ENCODE results near the gene TMEM186. TPM values are rescaled to one million over a fixed set of nuclear protein-coding genes. Genes with fewer than 3 reads are reported as not detected.

The TMEM186 gene
- total RNA-seq, 2 donors from 2014 or later = 11.8 to 12.1 TPM

DNA sequence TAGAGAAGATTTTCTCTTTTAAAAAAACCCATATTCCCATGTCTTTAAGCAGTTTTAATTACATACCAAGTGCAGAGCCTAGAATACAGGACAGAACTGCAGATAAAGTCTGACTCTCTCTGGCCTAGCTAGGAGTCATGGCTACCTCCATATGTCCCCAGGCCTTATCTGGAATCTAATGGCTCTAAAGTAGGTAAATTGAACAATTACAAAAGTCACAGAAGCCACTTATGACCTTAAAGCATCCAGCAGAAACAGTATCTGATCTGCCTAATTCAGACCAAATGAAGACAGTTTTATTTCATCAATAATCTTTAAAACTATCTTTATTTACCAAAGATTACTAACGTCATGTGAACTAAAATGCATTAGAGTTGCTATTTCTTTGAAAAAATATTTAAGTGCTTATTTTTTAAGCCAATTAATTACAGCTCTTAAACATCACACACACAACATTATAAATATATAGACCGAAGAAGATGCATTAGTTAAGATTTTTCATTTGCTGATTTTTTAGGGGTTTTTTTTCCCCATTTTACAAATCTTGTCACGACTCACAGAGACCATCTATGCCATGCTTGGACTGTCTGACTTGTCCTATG is 28.9 kb upstream of the TMEM186 start:
- Mint-ChIP-seq H3K4me1 (ENCODE audit: low read depth in 2 of 2) (peaks cover 0 to 9% of the 10 kb centered on the region in 2 donors), H3K9me3 (no peaks in the 10 kb centered on the region), H3K27me3 (no peaks in the 10 kb centered on the region), H3K36me3 (peaks cover 17% of the 10 kb centered on the region), H3K4me3 (no peak overlapping the region), H3K27ac (no peak overlapping the region)
- ATAC-seq (no peak), DNase-seq (ENCODE audit: low spot score) (no peak)

DNA sequence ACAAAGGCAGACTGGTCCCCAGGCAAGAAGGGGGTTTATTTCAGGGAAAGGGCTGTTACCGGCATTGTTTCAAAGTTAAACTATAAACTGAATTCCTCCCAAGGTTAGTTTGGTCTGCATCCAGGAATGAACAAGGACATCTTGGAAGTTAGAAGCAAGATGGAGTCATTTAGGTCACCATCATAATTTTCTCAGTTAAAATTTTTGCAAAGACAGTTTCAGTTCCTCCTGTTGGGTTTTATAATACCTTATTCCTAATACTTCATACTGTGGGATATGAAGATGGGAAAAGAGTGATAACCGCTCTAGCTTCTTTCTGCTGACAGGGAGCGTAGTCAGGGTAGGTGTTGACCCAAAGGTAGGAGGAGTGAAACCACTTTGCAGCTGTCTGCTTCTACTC is 25.0 kb upstream of the TMEM186 start:
- no peaks in the 10 kb centered on the region for H3K9me3 Mint-ChIP-seq
- H3K36me3 Mint-ChIP-seq = peaks cover 13% of the 10 kb centered on the region
- ATAC-seq = no peak
- no peak overlapping the region for H3K4me3 Mint-ChIP-seq
- H3K27ac Mint-ChIP-seq = no peak overlapping the region
- peaks cover 7 to 14% of the 10 kb centered on the region in 2 donors for H3K4me1 Mint-ChIP-seq (ENCODE audit: low read depth in 2 of 2)
- H3K27me3 Mint-ChIP-seq = no peaks in the 10 kb centered on the region
- DNase-seq (ENCODE audit: low spot score) = no peak

DNA sequence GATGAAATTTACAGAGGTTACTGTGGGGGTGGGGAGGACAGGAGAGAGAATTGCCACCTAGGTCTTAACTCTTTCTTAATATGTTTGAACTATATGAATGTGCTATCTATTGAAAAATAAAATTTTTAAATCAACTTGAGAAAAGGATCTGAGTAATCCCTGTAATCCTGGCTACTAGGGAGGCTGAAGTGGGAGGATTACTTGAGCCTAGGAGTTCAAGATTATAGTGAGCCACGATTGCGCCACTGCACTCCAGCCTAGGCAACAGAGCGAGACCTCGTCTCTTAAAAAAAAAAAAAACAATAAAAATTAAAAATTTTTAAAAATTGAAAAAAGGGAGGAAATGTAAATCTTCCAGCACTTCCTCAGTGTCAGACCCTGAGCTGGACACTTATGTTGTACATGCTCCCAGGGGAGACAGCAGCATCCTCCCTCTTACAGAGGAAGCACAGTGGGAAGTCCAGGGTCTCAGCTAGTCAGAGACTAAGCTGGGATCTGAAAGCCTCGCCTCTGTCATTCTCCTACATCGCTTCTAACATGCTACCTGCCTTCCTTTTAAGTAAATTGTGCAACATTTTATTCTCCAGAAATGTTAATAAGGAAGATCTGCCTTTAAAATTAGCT is 22.1 kb upstream of the TMEM186 start:
- Mint-ChIP-seq H3K36me3 (peaks cover 27% of the 10 kb centered on the region), H3K4me3 (no peak overlapping the region), H3K9me3 (no peaks in the 10 kb centered on the region), H3K4me1 (ENCODE audit: low read depth in 2 of 2) (peaks cover 17 to 21% of the 10 kb centered on the region in 2 donors), H3K27me3 (no peaks in the 10 kb centered on the region), H3K27ac (peak overlapping the region in 1 of 2 donors; percentile 16)
- ATAC-seq (no peak), DNase-seq (ENCODE audit: low spot score) (no peak)

DNA sequence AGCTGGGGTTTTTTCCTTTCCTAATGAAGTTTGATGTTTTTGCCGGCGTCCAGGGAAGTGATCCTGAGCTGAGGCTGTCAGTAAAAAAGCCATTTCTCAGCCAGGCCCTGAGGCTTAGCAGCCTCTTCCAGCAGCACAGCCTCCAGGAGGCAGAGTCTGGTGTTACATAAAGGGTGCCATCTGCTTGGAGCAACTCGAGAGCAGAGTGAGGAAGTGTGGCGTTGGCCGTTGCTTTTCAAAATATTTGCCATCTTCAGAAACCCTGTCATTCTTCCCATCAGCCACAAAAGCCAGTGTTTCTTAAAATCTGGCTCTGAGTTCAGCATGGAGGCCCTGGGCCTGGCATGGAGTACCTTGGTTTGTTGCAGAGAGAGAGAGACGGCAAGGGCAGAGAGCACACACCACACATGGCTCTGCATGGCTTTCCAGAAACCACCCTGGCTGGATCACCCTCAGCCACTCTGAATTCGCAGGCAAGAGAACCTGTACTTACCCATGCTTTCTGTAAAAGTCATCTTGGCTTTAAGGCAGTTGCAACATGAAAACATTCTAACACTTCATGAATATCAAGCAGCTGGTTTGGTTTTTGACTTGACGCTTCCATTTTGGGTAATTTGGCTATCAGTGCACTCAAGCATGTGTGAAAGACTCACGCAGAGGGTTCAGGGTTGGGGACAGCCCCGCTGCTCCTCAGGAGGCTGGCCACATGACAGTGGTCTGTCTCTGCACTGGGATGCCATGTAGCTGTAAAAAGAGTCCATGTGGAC is 21.2 kb upstream of the TMEM186 start:
- peaks cover 17 to 21% of the 10 kb centered on the region in 2 donors for H3K4me1 Mint-ChIP-seq (ENCODE audit: low read depth in 2 of 2)
- no peaks in the 10 kb centered on the region for H3K27me3 Mint-ChIP-seq
- no peak for DNase-seq (ENCODE audit: low spot score)
- ATAC-seq = peak; percentile 60 to 64
- H3K36me3 Mint-ChIP-seq = peaks cover 29% of the 10 kb centered on the region
- no peaks in the 10 kb centered on the region for H3K9me3 Mint-ChIP-seq
- H3K27ac Mint-ChIP-seq = peak overlapping the region in 1 of 2 donors; percentile 16
- no peak overlapping the region for H3K4me3 Mint-ChIP-seq

- ATAC-seq = peak in 1 of 2 donors; percentile 19
- Mint-ChIP-seq H3K27me3 (no peaks in the 10 kb centered on the region), H3K27ac (peak overlapping the region in 1 of 2 donors; percentile 50), H3K4me3 (no peak overlapping the region), H3K4me1 (ENCODE audit: low read depth in 2 of 2) (peaks cover 17% of the 10 kb centered on the region in 2 donors), H3K36me3 (peaks cover 27% of the 10 kb centered on the region), H3K9me3 (no peaks in the 10 kb centered on the region)
- no peak for DNase-seq (ENCODE audit: low spot score)
Observed at GRCh38 chr16:8816967-8817655, 19.7 kb upstream of the TMEM186 start.

GRCh38 chr16:8814095-8814806 is 16.8 kb upstream of the TMEM186 start:
- no peak for ATAC-seq
- no peak for DNase-seq (ENCODE audit: low spot score)
- H3K4me1 Mint-ChIP-seq (ENCODE audit: low read depth in 2 of 2) = peaks cover 11 to 17% of the 10 kb centered on the region in 2 donors
- peak overlapping the region in 1 of 2 donors; percentile 5 for H3K27ac Mint-ChIP-seq
- H3K36me3 Mint-ChIP-seq = peaks cover 34% of the 10 kb centered on the region
- H3K27me3 Mint-ChIP-seq = no peaks in the 10 kb centered on the region
- no peak overlapping the region for H3K4me3 Mint-ChIP-seq
- H3K9me3 Mint-ChIP-seq = no peaks in the 10 kb centered on the region

DNA sequence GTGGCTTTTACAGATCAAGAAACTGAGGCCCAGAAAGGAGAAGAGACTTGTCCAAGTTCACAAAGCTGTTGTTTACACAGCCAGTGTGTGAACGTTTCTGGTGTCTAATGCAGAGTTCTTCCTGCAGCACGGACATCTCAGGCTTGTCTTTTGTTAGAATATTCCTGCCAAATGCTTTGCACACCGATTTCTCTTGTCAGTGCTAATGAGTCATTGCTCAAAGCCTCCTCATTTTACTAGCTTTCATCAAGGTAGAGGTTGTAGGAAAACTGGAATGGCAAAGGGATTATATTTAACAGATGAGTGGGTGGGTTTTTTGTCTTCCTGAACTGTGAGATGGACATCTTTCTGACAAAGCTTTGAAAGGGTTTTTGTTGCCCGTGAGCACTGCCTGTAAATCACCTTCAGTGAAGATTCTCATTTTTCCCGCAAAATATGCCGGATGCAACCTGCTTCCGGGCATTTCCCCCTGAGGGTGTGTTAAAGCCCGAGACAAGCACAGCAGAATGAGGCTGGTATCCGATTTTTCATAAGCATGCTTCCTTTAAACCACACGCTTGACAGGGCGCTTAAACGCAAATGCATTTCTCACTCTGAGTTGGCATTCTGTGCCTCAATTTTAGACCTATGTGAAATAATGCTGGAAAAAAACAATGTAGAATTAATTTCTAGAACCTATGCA is 14.9 kb upstream of the TMEM186 start:
- Mint-ChIP-seq H3K27me3 (no peaks in the 10 kb centered on the region), H3K9me3 (no peaks in the 10 kb centered on the region), H3K4me3 (no peak overlapping the region), H3K36me3 (peaks cover 41% of the 10 kb centered on the region), H3K4me1 (ENCODE audit: low read depth in 2 of 2) (peaks cover 7 to 9% of the 10 kb centered on the region in 2 donors), H3K27ac (no peak overlapping the region)
- no peak for DNase-seq (ENCODE audit: low spot score)
- no peak for ATAC-seq

GRCh38 chr16:8808613-8809353 is 11.3 kb upstream of the TMEM186 start:
- Mint-ChIP-seq H3K27me3 (no peaks in the 10 kb centered on the region), H3K9me3 (no peaks in the 10 kb centered on the region), H3K27ac (no peak overlapping the region), H3K4me3 (no peak overlapping the region), H3K4me1 (ENCODE audit: low read depth in 2 of 2) (peaks cover 0 to 4% of the 10 kb centered on the region in 2 donors), H3K36me3 (peaks cover 38% of the 10 kb centered on the region)
- DNase-seq (ENCODE audit: low spot score) = no peak
- no peak for ATAC-seq

- H3K9me3 Mint-ChIP-seq = no peaks in the 10 kb centered on the region
- peaks cover 4 to 7% of the 10 kb centered on the region in 2 donors for H3K4me1 Mint-ChIP-seq (ENCODE audit: low read depth in 2 of 2)
- ATAC-seq (no peak), DNase-seq (ENCODE audit: low spot score) (no peak)
- no peak overlapping the region for H3K27ac Mint-ChIP-seq
- H3K4me3 Mint-ChIP-seq = no peak overlapping the region
- no peaks in the 10 kb centered on the region for H3K27me3 Mint-ChIP-seq
- peaks cover 43% of the 10 kb centered on the region for H3K36me3 Mint-ChIP-seq
Observed at GRCh38 chr16:8808009-8808408, 10.6 kb upstream of the TMEM186 start.

- peaks cover 48% of the 10 kb centered on the region for H3K36me3 Mint-ChIP-seq
Observed at GRCh38 chr16:8807189-8807588, 9.8 kb upstream of the TMEM186 start.

GRCh38 chr16:8806272-8806983 is 9.0 kb upstream of the TMEM186 start:
- H3K4me1 Mint-ChIP-seq (ENCODE audit: low read depth in 2 of 2) = peaks cover 6 to 12% of the 10 kb centered on the region in 2 donors
- H3K9me3 Mint-ChIP-seq = no peaks in the 10 kb centered on the region
- no peak overlapping the region for H3K4me3 Mint-ChIP-seq
- ATAC-seq (no peak), DNase-seq (ENCODE audit: low spot score) (no peak)
- H3K27ac Mint-ChIP-seq = no peak overlapping the region
- no peaks in the 10 kb centered on the region for H3K27me3 Mint-ChIP-seq
- peaks cover 49% of the 10 kb centered on the region for H3K36me3 Mint-ChIP-seq

More at GRCh38 chr16:8807189-8807588, 9.8 kb upstream of the TMEM186 start:
- DNase-seq (ENCODE audit: low spot score) (no peak), ATAC-seq (no peak)
- no peaks in the 10 kb centered on the region for H3K9me3 Mint-ChIP-seq
- no peak overlapping the region for H3K4me3 Mint-ChIP-seq
- no peak overlapping the region for H3K27ac Mint-ChIP-seq
- no peaks in the 10 kb centered on the region for H3K27me3 Mint-ChIP-seq
- H3K4me1 Mint-ChIP-seq (ENCODE audit: low read depth in 2 of 2) = peaks cover 6 to 10% of the 10 kb centered on the region in 2 donors

- H3K36me3 Mint-ChIP-seq = peaks cover 41% of the 10 kb centered on the region
- H3K27me3 Mint-ChIP-seq = no peaks in the 10 kb centered on the region
- DNase-seq (ENCODE audit: low spot score) (no peak), ATAC-seq (no peak)
- H3K4me3 Mint-ChIP-seq = no peak overlapping the region
- H3K27ac Mint-ChIP-seq = no peak overlapping the region
- peaks cover 11 to 13% of the 10 kb centered on the region in 2 donors for H3K4me1 Mint-ChIP-seq (ENCODE audit: low read depth in 2 of 2)
- H3K9me3 Mint-ChIP-seq = no peaks in the 10 kb centered on the region
Observed at GRCh38 chr16:8804313-8804712, 6.9 kb upstream of the TMEM186 start.
